Smooth muscle cell (in vitro differentiated cells): ENCODE measurements around the gene DCAF10. TPM values are rescaled to one million over a fixed set of nuclear protein-coding genes. Genes with fewer than 3 reads are reported as not detected.
A peak's percentile ranks its signal among the peaks of the same experiment; 100 is the strongest.

Experiments
- DNase-seq: peaks from one replicate; lab custom pipeline; 2025; ENCODE audit not compliant: unreplicated experiment; lab: John Stamatoyannopoulos, UW
- H2AFZ ChIP-seq: fragments of 200-600 bp; sonication (generic); 2 replicates; pipeline ENCODE4 v1.6.0; 2016; ENCODE audit warnings: antibody characterized with exemption, low read depth, mild to moderate bottlenecking
- H3F3A ChIP-seq: fragments of 200-600 bp; sonication (generic); 2 replicates; pipeline ENCODE4 v1.6.0; 2017; ENCODE audit warnings: antibody characterized with exemption, low read depth
- H3K27ac ChIP-seq: fragments of 200-600 bp; sonication (generic); 2 replicates; pipeline ENCODE4 v1.5.1; 2016; ENCODE audit warnings: low read depth, mild to moderate bottlenecking
- H3K27me3 ChIP-seq: fragments of 200-600 bp; sonication (generic); 2 replicates; pipeline ENCODE4 v1.6.1; 2016; ENCODE audit warnings: low read depth, mild to moderate bottlenecking
- H3K36me3 ChIP-seq: fragments of 200-600 bp; sonication (generic); 2 replicates; pipeline ENCODE4 v1.5.1; 2016; ENCODE audit warnings: low read depth
- H3K4me1 ChIP-seq: fragments of 200-600 bp; sonication (generic); 2 replicates; pipeline ENCODE4 v1.5.1; 2016; ENCODE audit warnings: low read depth
- H3K4me2 ChIP-seq: fragments of 200-600 bp; sonication (generic); 2 replicates; pipeline ENCODE4 v1.6.0; 2016; ENCODE audit warnings: mild to moderate bottlenecking
- H3K4me3 ChIP-seq: fragments of 200-600 bp; sonication (generic); 2 replicates; pipeline ENCODE4 v1.5.1; 2016; ENCODE audit warnings: mild to moderate bottlenecking
- H3K79me2 ChIP-seq: fragments of 200-600 bp; sonication (generic); 2 replicates; pipeline ENCODE4 v1.6.0; 2016; ENCODE audit warnings: low read depth, mild to moderate bottlenecking
- H3K9ac ChIP-seq: fragments of 200-600 bp; sonication (generic); 2 replicates; pipeline ENCODE4 v1.6.0; 2016; ENCODE audit warnings: low read depth
- H3K9me3 ChIP-seq: fragments of 200-600 bp; sonication (generic); replicated peaks from 2 replicates; pipeline ENCODE4 v1.5.1; 2016; ENCODE audit warnings: low read depth
- H4K20me1 ChIP-seq: fragments of 200-600 bp; sonication (generic); 2 replicates; pipeline ENCODE4 v1.6.0; 2016; ENCODE audit warnings: low read depth
- CTCF ChIP-seq: fragments of 200-600 bp; sonication (generic); IDR thresholded peaks from 2 replicates; pipeline ENCODE4 v1.5.1; 2017; ENCODE audit warnings: borderline replicate concordance, mild to moderate bottlenecking, antibody characterized with exemption; ENCODE audit not compliant: insufficient read depth, poor library complexity, severe bottlenecking
- WGBS: methylation state at CpG from one replicate; pipeline ENCODE4 v1.1.7; 2016; ENCODE audit warnings: low lambda C conversion rate; 5-methylcytosine and 5-hydroxymethylcytosine counted together
- polyA plus RNA-seq: library from polyadenylated mRNA; unstranded; fragments of >200 nt; fragmentation: Nextera tagmentation; extraction: Ambion mirVana; gene quantifications from 2 replicates; pipeline ENCODE4 v1.2.1, GENCODE V29; 2016
- total RNA-seq: library from RNA; depleted of rRNA; stranded (reverse); fragments of >200 nt; gene quantifications from 2 replicates; pipeline ENCODE4 v1.2.3, GENCODE V29; 2014

The DCAF10 gene
- total and polyA plus RNA-seq, 2 experiments from 2014 or later, result 35.6 to 77.0 TPM

- Histone ChIP-seq H3K79me2 (peaks cover 28% of the 10 kb centered on the region), H3K4me2 (peak overlapping the region; percentile 38), H3K9ac (no peak overlapping the region), H2AFZ (no peak overlapping the region), H3K9me3 (no peaks in the 10 kb centered on the region), H3K27me3 (no peaks in the 10 kb centered on the region), H3K36me3 (peaks cover 3% of the 10 kb centered on the region), H4K20me1 (peaks cover 23% of the 10 kb centered on the region), H3F3A (peaks cover 9% of the 10 kb centered on the region), H3K4me3 (no peak overlapping the region), H3K4me1 (peaks cover 6% of the 10 kb centered on the region), H3K27ac (peak overlapping the region; percentile 75)
- no peak for TF ChIP-seq CTCF
- WGBS, result 91% methylated on average over 3 of the region's 3 CpGs
- DNase-seq, result no peak
Measured at GRCh38 chr9:37839496-37840461, 39.2 kb downstream of the DCAF10 start.

GRCh38 chr9:37840560-37841194 is 40.1 kb downstream of the DCAF10 start:
- Histone ChIP-seq H3K27me3 (no peaks in the 10 kb centered on the region), H3K4me1 (peaks cover 6% of the 10 kb centered on the region), H3K9me3 (no peaks in the 10 kb centered on the region), H3K4me2 (peak overlapping the region; percentile 38), H2AFZ (no peak overlapping the region), H3F3A (peaks cover 9% of the 10 kb centered on the region), H4K20me1 (peaks cover 23% of the 10 kb centered on the region), H3K9ac (peak overlapping the region; percentile 20), H3K36me3 (peaks cover 3% of the 10 kb centered on the region), H3K79me2 (peaks cover 28% of the 10 kb centered on the region), H3K27ac (peak overlapping the region; percentile 75), H3K4me3 (no peak overlapping the region)
- 43% methylated on average over 4 of the region's 4 CpGs for WGBS
- DNase-seq, result no peak
- TF ChIP-seq CTCF, result no peak

GRCh38 chr9:37852222-37852621 is 51.6 kb downstream of the DCAF10 start:
- H3K9ac ChIP-seq, result no peak overlapping the region
- no peak overlapping the region for H3K27ac ChIP-seq
- DNase-seq, result no peak
- no peaks in the 10 kb centered on the region for H3K79me2 ChIP-seq
- H3K36me3 ChIP-seq, result peaks cover 10% of the 10 kb centered on the region
- 97% methylated on average over 2 of the region's 2 CpGs for WGBS
- TF ChIP-seq CTCF, result no peak
- H3K4me2 ChIP-seq, result no peak overlapping the region
- no peak overlapping the region for H3K4me3 ChIP-seq
- no peaks in the 10 kb centered on the region for H3F3A ChIP-seq
- H3K27me3 ChIP-seq, result no peaks in the 10 kb centered on the region
- no peak overlapping the region for H2AFZ ChIP-seq
- no peaks in the 10 kb centered on the region for H3K4me1 ChIP-seq
- H3K9me3 ChIP-seq, result no peaks in the 10 kb centered on the region
- H4K20me1 ChIP-seq, result peaks cover 16% of the 10 kb centered on the region
